Frontal cortex (tissue), 4 donors: ENCODE measurements around the gene RNF8. TPM values are rescaled to one million over a fixed set of nuclear protein-coding genes. Genes with fewer than 3 reads are reported as not detected.
"Not testable (repeated sequence)": the region's sequence is repeated elsewhere in the genome, so short reads cannot be mapped to it uniquely, and the experiment has no call there.

ENCODE experiments used
- DNase-seq, 2 donors: peaks; one replicate each; pipeline ENCODE4 v3.0.0; 2012; ENCODE audit warnings: low spot score in 2 of 2
- FAIRE-seq: peaks from 2 replicates; lab custom pipeline; 2012; peaks lifted over from hg19 to GRCh38; lab: Jason Lieb, UNC
- total RNA-seq: library from RNA; depleted of rRNA; stranded (reverse); fragments of >200 nt; gene quantifications from one replicate; pipeline ENCODE4 v1.2.3, GENCODE V29; 2014
- donor health status: control.
- donor health status: control.
- donor health status: control.

The RNF8 gene
- total RNA-seq, 1 donor from 2014 or later, result 24.1 TPM

DNA sequence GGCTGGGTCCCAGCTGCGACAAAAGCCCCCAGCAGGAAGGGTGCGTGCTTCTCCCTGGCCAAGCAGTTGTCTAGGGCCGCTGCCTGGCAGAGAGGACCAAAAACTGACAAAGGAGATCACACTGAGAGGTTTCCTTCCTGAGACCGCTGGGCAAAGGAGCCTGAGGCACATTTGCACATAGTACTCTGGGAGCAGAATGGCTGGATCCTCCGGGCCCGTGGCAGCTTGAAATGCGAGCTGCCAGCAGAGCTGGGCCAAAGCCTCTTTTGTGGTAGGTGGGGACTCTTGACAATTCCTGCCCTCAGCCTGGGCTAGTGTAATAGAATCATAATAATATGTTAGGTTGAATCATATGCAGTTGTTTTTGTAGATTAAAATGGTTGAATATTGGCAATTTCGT, 33.1 kb upstream of the RNF8 start:
- no peak for FAIRE-seq

DNA sequence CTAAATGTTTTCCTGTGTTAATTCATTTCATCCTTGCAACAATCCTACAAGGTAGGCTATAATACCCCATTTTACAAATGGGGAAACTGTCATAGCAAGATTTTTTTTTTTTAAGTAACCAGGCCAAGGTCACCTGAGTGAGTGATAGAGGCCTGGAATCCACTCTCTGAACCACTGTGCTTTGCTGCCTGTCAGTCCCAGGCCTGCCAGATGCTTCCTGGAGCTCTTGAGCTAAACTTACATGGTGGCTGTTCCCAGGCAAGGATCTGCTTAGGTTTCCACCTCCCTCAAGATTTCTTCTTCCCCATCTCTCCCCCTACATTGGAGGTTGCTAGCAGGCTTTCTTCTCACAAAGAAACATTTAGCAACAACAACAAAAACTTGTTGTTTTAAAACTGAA, 32.7 kb upstream of the RNF8 start:
- FAIRE-seq, result no peak

More for the DNA sequence above, 33.1 kb upstream of the RNF8 start:
- no peak for DNase-seq

DNA sequence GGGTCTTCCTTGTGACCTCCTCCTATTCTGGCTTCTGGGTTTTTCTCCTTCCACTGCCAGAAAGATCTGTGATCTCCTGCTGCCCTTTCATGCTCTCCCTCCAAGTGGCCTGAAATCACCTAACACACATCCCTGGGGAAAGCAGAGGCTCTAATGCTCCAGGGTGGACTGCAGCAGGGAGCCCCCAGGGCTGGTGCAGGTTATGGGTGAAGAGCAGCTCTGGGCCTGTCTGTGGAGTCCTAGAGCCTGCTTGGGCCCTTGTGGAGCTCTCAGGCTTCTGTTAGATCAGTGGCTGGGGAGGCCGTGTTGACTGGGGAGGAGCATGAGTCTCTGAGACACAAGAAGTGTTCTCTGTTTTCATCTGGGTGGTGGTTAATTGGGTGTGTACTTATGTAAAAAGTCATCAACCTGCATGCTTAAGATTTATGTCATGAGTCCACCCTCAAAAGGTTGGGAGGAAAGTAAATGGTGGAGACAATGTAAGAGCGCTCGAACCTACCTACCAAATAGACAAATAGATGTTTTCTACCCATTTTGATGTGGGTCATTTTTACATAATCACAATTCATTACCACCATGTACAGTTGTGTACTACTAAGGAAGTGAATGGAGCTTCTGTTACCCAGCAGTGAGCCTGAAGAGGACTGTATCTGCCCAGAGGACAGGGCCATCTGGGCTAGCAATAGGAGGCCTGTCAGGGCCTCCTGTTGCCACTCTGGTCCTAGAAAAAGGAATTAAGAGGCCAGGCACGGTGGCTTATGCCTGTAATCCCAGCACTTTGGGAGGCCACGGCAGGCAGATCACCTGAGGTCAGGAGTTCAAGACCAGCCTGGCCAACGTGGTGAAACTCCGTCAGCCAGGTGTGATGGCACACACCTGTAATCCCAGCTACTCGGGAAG, 32.0 kb upstream of the RNF8 start:
- no peak for DNase-seq
- no peak for FAIRE-seq

More for the DNA sequence above, 32.7 kb upstream of the RNF8 start:
- DNase-seq, result no peak

DNA sequence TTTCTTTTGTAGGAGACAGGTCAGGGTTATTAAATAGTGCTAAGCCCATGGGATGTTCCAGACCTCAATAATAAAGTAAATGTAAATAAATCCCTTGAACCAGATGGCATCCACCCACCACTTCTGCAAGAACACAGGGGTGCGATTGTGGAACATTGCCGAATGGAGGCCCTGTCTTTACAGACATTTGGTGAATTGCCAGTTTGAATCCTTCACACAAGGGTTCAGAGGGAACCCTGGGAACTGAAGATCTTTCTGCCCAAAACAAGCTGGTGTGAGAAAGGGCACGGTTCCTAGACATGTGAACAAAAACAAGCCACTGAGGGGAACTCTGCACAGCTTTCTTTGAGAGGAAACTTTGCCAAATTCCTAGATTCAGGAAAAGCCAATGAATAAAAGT, 30.2 kb upstream of the RNF8 start:
- FAIRE-seq (no peak), DNase-seq (no peak)

- FAIRE-seq, result no peak
Measured at GRCh38 chr6:37324131-37325033, 29.4 kb upstream of the RNF8 start.

GRCh38 chr6:37330345-37330744, 23.4 kb upstream of the RNF8 start:
- not testable (repeated sequence) for FAIRE-seq, DNase-seq

More at GRCh38 chr6:37324131-37325033, 29.4 kb upstream of the RNF8 start:
- no peak for DNase-seq

DNA sequence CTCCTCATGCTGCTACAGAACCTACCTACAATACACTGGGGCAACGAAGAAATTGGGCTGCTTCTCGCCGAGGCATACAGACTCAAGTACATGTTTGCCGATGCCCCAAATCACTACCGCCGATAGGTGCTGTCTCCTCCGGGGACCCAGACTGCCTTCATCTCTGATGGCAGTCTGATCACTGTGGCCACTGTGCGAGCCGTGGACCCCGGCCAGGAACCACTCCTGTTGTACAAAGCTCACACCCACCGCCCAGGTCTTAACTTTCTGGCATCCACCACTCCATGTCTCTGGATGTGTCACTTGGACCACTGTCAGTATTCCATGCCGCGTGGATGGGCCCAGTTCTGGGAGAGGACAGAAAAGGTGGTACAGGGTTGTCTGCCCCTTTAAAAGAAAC, 22.7 kb upstream of the RNF8 start:
- DNase-seq, result no peak
- FAIRE-seq, result no peak

- FAIRE-seq, result no peak
- DNase-seq, result no peak
Measured at GRCh38 chr6:37332894-37333293, 20.9 kb upstream of the RNF8 start.

DNA sequence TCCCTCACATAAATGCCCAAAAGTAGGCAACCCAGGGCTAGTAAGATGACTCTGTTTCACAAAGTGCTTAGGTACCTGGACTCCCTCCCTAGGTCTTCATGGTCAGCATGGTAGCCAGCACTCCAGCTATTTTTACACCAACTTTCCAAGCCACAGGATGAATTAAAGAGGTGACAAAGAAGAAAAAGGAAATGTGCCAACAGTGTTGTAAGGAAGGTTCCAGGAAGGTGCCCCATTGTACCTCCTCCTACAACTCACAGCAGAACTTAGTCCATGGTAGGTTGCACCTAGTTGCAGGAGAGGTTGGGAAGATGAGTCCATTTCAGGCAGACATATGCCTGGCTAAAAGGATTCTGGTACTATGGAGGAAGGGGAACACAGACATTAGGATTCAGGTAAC, 19.7 kb upstream of the RNF8 start:
- FAIRE-seq, result no peak
- DNase-seq, result no peak

GRCh38 chr6:37338317-37338716, 15.5 kb upstream of the RNF8 start:
- FAIRE-seq, result not testable (repeated sequence)

GRCh38 chr6:37338745-37339255, 15.0 kb upstream of the RNF8 start:
- DNase-seq, result no peak
- no peak for FAIRE-seq

More at GRCh38 chr6:37338317-37338716, 15.5 kb upstream of the RNF8 start:
- DNase-seq, result not testable (repeated sequence)

DNA sequence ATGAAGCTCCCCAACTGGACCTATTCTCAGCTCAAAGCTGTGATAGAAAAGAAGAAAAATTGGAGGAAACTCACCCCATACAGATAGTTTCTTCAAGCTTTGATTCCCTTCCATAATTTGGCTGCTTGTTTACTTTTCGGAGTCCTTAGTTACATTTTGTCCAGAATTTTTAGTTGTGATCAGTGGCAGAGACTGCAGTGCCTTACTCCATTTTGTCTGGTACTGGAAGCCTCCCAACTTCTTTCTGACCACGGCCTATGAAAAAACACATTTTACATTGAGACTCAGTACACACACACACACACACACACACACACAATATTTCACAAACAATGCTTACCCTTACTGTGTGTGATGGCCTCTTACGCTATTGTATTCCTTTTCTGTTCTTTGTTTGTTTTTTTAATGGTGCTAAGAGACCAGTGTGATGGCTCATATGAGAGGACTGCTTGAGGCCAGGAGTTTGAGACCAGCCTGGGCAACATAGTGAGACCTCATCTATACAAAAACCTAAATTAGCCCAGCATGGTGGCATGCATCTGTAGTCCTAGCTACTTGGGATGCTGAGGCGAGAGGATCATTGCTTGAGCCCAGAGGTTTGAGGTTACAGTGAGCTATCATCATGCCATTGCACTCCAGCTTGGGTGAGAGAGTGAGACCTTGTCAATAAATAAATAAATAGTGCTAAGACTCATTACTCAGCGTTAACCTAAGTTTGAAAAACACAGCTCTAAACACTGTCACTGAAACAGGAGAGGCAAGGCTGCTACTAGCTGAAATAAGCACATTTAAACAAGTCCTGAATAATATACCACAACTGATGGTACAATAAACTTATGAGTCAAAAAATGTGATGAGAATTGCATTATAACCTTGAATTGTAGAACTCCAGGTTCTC, 13.8 kb upstream of the RNF8 start:
- FAIRE-seq, result no peak
- no peak for DNase-seq

- FAIRE-seq, result no peak
- no peak for DNase-seq
Measured at GRCh38 chr6:37340639-37340943, 13.2 kb upstream of the RNF8 start.

- FAIRE-seq (no peak), DNase-seq (no peak)
Measured at GRCh38 chr6:37343248-37343647, 10.5 kb upstream of the RNF8 start.

DNA sequence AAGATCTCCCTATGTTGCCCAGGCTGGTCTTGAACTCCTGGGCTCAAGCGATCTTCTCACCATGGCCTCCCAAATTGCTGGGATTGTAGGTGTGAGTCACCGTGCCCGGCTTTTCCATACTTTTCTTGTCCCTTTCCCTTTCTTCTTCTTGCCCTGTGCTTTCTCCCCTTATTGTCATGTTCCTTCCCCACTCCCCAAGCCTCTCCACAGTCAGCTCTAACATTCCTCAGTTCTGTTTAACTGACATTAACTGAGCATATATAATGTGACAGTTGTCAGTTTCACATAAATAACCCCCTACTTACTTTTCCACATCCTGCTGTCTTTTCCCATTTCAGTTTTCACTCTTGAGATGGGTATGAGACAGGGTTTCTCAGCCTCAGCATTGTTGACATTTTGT, 9.5 kb upstream of the RNF8 start:
- FAIRE-seq (no peak), DNase-seq (no peak)

- DNase-seq, FAIRE-seq: not testable (repeated sequence)
Measured at GRCh38 chr6:37345804-37346203, 8.0 kb upstream of the RNF8 start.

DNA sequence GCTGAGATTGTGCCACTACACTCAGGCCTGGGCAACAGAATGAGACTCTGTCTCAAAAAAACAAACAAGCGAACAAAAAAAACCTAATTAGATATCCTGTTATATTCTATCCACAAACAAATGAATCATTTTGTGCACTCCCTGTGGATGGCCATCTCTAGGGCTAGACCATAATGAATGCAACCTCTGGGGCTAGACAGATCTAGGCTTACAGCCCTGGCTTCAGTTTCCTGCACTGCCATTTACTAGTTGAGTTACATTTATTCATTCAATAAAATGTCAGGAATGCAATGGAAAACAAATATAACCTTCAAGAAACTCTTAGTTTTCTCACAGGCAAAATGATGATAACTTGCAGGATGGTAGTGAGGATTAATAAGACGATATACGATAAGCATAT, 6.6 kb upstream of the RNF8 start:
- no peak for FAIRE-seq
- no peak for DNase-seq

DNA sequence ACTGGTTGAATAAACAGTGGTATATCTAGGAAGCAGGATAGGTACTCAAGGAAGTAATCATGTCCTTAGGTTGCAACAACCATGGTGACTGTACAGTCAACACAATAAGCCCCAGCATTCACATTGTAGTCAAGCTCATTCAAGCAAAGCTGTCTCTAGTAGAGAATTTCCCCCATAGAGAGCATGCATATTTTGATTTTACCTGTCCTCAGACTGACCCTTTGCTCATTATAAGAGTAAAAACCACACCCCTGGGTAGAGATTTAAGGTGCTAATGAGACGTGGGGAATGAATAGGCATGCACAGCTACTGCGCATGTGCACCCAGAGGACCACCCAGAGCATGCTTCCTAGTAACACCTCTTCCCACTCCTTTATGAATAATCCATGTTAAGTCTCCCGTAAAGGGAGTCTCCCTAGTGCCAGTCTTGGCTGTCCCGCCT, 6.1 kb upstream of the RNF8 start:
- FAIRE-seq (no peak), DNase-seq (no peak)

DNA sequence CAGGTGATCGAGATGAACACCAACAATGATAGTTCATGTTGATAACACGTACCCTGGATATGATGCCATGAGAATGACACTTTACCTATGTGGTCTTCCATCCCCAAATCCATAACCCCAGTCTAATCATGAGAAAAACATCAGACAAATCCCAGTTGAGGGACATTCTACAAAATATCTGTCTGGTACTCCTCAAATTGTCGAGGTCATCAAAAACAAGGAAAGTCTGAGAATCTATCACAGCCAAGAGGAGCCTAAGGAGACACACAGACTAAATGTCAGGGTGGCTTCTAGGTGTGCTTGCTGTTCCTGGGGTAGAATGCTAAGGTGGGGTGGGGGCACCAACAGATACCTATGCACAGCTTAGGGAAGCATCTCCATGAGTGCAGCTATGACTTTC, 2.8 kb upstream of the RNF8 start:
- no peak for FAIRE-seq
- no peak for DNase-seq

DNA sequence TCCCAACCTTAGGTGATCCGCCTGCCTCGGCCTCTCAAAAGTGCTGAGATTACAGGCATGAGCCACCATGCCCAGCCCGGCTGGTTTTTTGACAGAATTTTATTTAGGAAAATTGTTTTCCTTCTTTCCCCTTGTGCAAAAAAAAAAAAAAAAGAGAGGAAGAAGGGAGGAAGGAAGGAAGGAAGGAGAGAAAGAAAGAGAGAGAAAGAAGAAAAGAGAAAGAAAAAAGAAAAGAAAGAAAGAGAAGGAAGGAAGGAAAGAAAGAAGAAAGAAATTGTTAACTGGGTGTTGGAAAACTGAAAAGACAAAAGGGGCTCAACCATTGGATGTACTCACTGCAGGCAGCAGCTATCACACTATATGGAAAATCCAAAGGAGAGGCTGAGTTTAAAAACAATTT, 1.4 kb upstream of the RNF8 start:
- DNase-seq, result no peak
- no peak for FAIRE-seq
